WTC11 (cell line): Measurements from ENCODE around the gene NENF. TPM values are rescaled to one million over a fixed set of nuclear protein-coding genes. Genes with fewer than 3 reads are reported as not detected.

Experiments
- ATAC-seq: fragments of 200-7000 bp; cut with Tn5 transposase; 2 replicates; pipeline ENCODE4 v1.10.0; 2021; ENCODE audit warnings: mild to moderate bottlenecking, moderate library complexity
- CTCF ChIA-PET: fragments of 300-600 bp; sonication (Branson Sonifier 250); formaldehyde crosslinking; loops from one replicate; lab custom pipeline; 2021; ENCODE audit warnings: antibody characterized with exemption; lab: Charles Lee
- POLR2A ChIA-PET: fragments of 350-600 bp; sonication (Branson Sonifier 250); formaldehyde crosslinking; loops from one replicate; lab custom pipeline; 2021; ENCODE audit warnings: antibody characterized with exemption; lab: Charles Lee
- DNase-seq: peaks from one replicate; pipeline ENCODE4 v3.0.0; 2021; ENCODE audit warnings: low spot score
- H3K27ac Mint-ChIP-seq: 2 replicates; pipeline ENCODE4 v1.8.0; 2021; ENCODE audit warnings: mixed read lengths
- H3K27me3 Mint-ChIP-seq: 2 replicates; pipeline ENCODE4 v1.8.0; 2021; ENCODE audit warnings: low read depth, mild to moderate bottlenecking, moderate library complexity, mixed read lengths
- H3K36me3 Mint-ChIP-seq: 2 replicates; pipeline ENCODE4 v1.8.0; 2021; ENCODE audit warnings: mixed read lengths
- H3K4me1 Mint-ChIP-seq: 2 replicates; pipeline ENCODE4 v1.8.0; 2022; ENCODE audit warnings: mixed read lengths
- H3K4me3 Mint-ChIP-seq: 2 replicates; pipeline ENCODE4 v1.8.0; 2021; ENCODE audit warnings: mild to moderate bottlenecking, moderate library complexity, mixed read lengths
- H3K9me3 Mint-ChIP-seq: 2 replicates; pipeline ENCODE4 v1.8.0; 2021; ENCODE audit warnings: mixed read lengths
- ETV6 ChIP-seq: sonication (generic); formaldehyde crosslinking; IDR thresholded peaks from 2 replicates; pipeline ENCODE4 v1.8.1; 2022; ENCODE audit warnings: mild to moderate bottlenecking, missing genetic modification reagents
- FOXJ3 ChIP-seq: sonication (generic); formaldehyde crosslinking; IDR thresholded peaks from 2 replicates; pipeline ENCODE4 v1.9.0; 2021; ENCODE audit warnings: missing genetic modification reagents, mild to moderate bottlenecking, borderline replicate concordance
- MYBL2 ChIP-seq: sonication (generic); formaldehyde crosslinking; IDR thresholded peaks from 2 replicates; pipeline ENCODE4 v1.8.1; 2023; ENCODE audit warnings: mild to moderate bottlenecking, moderate library complexity, missing genetic modification reagents
- NFE2L1 ChIP-seq: sonication (generic); formaldehyde crosslinking; IDR thresholded peaks from 2 replicates; pipeline ENCODE4 v1.8.1; 2023; ENCODE audit warnings: missing genetic modification reagents
- NR3C1 ChIP-seq: sonication (generic); formaldehyde crosslinking; conservative IDR thresholded peaks from 2 replicates; pipeline ENCODE4 v1.8.1; 2023; ENCODE audit warnings: low read depth, mild to moderate bottlenecking, missing genetic modification reagents
- PRRX2 ChIP-seq: fragments of 250-450 bp; sonication (Bioruptor Pico); IDR thresholded peaks from 2 replicates; pipeline ENCODE4 v1.8.0; 2021; ENCODE audit warnings: mild to moderate bottlenecking
- RORB ChIP-seq: fragments of 250-450 bp; sonication (Bioruptor Pico); IDR thresholded peaks from 2 replicates; pipeline ENCODE4 v1.9.0; 2021; ENCODE audit warnings: mild to moderate bottlenecking
- TCF7 ChIP-seq: sonication (generic); formaldehyde crosslinking; IDR thresholded peaks from 2 replicates; pipeline ENCODE4 v1.8.0; 2022; ENCODE audit warnings: mild to moderate bottlenecking, low read depth, missing genetic modification reagents, moderate library complexity
- ZNF121 ChIP-seq: sonication (generic); formaldehyde crosslinking; IDR thresholded peaks from 2 replicates; pipeline ENCODE4 v1.8.0; 2023; ENCODE audit warnings: missing genetic modification reagents
- ZNF317 ChIP-seq: sonication (generic); formaldehyde crosslinking; IDR thresholded peaks from 2 replicates; pipeline ENCODE4 v1.8.1; 2023; ENCODE audit warnings: low read depth, mild to moderate bottlenecking, moderate library complexity, missing genetic modification reagents, borderline replicate concordance
- ZNF416 ChIP-seq: fragments of 250-450 bp; sonication (Bioruptor Pico); IDR thresholded peaks from 2 replicates; pipeline ENCODE4 v1.9.0; 2021; ENCODE audit warnings: mild to moderate bottlenecking, inconsistent platforms
- total RNA-seq: library from RNA; stranded (reverse); gene quantifications from 3 replicates; pipeline ENCODE4 v1.2.3, GENCODE V29; 2021
- TF ChIP-seq, protein P1 (sequence below): sonication (generic); formaldehyde crosslinking; IDR thresholded peaks from 2 replicates; pipeline ENCODE4 v1.8.0; 2022; ENCODE audit warnings: mild to moderate bottlenecking, missing genetic modification reagents
- TF ChIP-seq, protein P2 (sequence below): sonication (generic); formaldehyde crosslinking; IDR thresholded peaks from 2 replicates; pipeline ENCODE4 v1.8.0; 2022; ENCODE audit warnings: mild to moderate bottlenecking, missing genetic modification reagents
- TF ChIP-seq, protein P3 (sequence below): sonication (generic); formaldehyde crosslinking; IDR thresholded peaks from 2 replicates; pipeline ENCODE4 v1.8.0; 2022; ENCODE audit warnings: mild to moderate bottlenecking, missing genetic modification reagents
- TF ChIP-seq, protein P4 (sequence below): sonication (generic); formaldehyde crosslinking; conservative IDR thresholded peaks from 2 replicates; pipeline ENCODE4 v1.8.1; 2023; ENCODE audit warnings: mild to moderate bottlenecking, low read depth, missing genetic modification reagents, moderate library complexity
- TF ChIP-seq, protein P5 (sequence below): sonication (generic); formaldehyde crosslinking; IDR thresholded peaks from 2 replicates; pipeline ENCODE4 v1.8.1; 2023; ENCODE audit warnings: mild to moderate bottlenecking, missing genetic modification reagents, moderate library complexity
- TF ChIP-seq, protein P6 (sequence below): sonication (generic); formaldehyde crosslinking; IDR thresholded peaks from 2 replicates; pipeline ENCODE4 v1.8.1; 2022; ENCODE audit warnings: mild to moderate bottlenecking, moderate library complexity, missing genetic modification reagents
- TF ChIP-seq, protein P7 (sequence below): fragments of 250-450 bp; sonication (Bioruptor Pico); conservative IDR thresholded peaks from 2 replicates; pipeline ENCODE4 v1.9.0; 2021; ENCODE audit warnings: mild to moderate bottlenecking
- TF ChIP-seq, protein P8 (sequence below): sonication (generic); formaldehyde crosslinking; IDR thresholded peaks from 2 replicates; pipeline ENCODE4 v1.8.1; 2022; ENCODE audit warnings: low read depth, missing genetic modification reagents, borderline replicate concordance
- TF ChIP-seq, protein P9 (sequence below): fragments of 200-600 bp; IDR thresholded peaks from 2 replicates; pipeline ENCODE4 v1.8.0; 2022; ENCODE audit warnings: antibody characterized with exemption

Gene NENF
- total RNA-seq, 1 experiment from 2014 or later = 27.3 TPM

DNA sequence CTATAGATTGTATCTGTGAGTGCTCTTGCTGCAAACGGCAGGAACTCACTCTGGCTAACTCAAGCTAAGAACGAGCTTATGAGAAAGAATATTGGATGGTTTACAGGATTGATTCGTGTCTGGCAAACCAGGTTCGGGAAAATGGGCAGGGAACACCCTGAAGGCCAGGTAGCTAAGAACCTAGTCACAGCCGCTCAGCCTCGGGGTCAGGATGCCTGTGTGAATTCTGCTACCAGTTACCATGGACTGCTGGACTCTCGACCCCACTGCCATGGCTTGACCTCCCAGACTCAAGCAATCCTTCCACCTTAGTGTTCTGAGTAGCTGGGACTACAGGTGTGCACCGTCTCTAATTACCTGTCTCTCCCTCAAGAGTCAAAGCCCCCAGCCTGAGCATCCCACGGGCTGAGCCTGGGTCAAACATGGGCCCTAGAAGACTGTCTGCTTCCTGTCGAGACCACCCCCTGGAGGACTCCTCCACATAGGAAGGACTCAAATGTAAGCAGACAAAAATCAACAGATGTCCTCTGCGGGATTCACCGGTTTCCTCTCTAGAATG lies 45.8 kb downstream of the NENF start (continued):
- TF ChIP-seq, protein P1, sequence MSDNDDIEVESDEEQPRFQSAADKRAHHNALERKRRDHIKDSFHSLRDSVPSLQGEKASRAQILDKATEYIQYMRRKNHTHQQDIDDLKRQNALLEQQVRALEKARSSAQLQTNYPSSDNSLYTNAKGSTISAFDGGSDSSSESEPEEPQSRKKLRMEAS (CRISPR knock-in tag) = no peak
- TF ChIP-seq, protein P2, sequence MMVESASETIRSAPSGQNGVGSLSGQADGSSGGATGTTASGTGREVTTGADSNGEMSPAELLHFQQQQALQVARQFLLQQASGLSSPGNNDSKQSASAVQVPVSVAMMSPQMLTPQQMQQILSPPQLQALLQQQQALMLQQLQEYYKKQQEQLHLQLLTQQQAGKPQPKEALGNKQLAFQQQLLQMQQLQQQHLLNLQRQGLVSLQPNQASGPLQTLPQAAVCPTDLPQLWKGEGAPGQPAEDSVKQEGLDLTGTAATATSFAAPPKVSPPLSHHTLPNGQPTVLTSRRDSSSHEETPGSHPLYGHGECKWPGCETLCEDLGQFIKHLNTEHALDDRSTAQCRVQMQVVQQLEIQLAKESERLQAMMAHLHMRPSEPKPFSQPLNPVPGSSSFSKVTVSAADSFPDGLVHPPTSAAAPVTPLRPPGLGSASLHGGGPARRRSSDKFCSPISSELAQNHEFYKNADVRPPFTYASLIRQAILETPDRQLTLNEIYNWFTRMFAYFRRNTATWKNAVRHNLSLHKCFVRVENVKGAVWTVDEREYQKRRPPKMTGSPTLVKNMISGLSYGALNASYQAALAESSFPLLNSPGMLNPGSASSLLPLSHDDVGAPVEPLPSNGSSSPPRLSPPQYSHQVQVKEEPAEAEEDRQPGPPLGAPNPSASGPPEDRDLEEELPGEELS (CRISPR knock-in tag) = no peak
- TF ChIP-seq ZNF317 (no peak), TCF7 (CRISPR knock-in tag) (no peak), NFE2L1 (CRISPR knock-in tag) (no peak), ETV6 (CRISPR knock-in tag) (no peak), MYBL2 (CRISPR knock-in tag) (no peak)
- TF ChIP-seq, protein P3, sequence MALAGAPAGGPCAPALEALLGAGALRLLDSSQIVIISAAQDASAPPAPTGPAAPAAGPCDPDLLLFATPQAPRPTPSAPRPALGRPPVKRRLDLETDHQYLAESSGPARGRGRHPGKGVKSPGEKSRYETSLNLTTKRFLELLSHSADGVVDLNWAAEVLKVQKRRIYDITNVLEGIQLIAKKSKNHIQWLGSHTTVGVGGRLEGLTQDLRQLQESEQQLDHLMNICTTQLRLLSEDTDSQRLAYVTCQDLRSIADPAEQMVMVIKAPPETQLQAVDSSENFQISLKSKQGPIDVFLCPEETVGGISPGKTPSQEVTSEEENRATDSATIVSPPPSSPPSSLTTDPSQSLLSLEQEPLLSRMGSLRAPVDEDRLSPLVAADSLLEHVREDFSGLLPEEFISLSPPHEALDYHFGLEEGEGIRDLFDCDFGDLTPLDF (CRISPR knock-in tag) = no peak
- TF ChIP-seq, protein P4, sequence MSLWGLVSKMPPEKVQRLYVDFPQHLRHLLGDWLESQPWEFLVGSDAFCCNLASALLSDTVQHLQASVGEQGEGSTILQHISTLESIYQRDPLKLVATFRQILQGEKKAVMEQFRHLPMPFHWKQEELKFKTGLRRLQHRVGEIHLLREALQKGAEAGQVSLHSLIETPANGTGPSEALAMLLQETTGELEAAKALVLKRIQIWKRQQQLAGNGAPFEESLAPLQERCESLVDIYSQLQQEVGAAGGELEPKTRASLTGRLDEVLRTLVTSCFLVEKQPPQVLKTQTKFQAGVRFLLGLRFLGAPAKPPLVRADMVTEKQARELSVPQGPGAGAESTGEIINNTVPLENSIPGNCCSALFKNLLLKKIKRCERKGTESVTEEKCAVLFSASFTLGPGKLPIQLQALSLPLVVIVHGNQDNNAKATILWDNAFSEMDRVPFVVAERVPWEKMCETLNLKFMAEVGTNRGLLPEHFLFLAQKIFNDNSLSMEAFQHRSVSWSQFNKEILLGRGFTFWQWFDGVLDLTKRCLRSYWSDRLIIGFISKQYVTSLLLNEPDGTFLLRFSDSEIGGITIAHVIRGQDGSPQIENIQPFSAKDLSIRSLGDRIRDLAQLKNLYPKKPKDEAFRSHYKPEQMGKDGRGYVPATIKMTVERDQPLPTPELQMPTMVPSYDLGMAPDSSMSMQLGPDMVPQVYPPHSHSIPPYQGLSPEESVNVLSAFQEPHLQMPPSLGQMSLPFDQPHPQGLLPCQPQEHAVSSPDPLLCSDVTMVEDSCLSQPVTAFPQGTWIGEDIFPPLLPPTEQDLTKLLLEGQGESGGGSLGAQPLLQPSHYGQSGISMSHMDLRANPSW (CRISPR knock-in tag) = no peak
- TF ChIP-seq, protein P5, sequence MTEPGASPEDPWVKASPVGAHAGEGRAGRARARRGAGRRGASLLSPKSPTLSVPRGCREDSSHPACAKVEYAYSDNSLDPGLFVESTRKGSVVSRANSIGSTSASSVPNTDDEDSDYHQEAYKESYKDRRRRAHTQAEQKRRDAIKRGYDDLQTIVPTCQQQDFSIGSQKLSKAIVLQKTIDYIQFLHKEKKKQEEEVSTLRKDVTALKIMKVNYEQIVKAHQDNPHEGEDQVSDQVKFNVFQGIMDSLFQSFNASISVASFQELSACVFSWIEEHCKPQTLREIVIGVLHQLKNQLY (CRISPR knock-in tag) = no peak
- TF ChIP-seq, protein P6, sequence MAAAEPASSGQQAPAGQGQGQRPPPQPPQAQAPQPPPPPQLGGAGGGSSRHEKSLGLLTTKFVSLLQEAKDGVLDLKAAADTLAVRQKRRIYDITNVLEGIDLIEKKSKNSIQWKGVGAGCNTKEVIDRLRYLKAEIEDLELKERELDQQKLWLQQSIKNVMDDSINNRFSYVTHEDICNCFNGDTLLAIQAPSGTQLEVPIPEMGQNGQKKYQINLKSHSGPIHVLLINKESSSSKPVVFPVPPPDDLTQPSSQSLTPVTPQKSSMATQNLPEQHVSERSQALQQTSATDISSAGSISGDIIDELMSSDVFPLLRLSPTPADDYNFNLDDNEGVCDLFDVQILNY (CRISPR knock-in tag) = no peak
- TF ChIP-seq, protein P7, sequence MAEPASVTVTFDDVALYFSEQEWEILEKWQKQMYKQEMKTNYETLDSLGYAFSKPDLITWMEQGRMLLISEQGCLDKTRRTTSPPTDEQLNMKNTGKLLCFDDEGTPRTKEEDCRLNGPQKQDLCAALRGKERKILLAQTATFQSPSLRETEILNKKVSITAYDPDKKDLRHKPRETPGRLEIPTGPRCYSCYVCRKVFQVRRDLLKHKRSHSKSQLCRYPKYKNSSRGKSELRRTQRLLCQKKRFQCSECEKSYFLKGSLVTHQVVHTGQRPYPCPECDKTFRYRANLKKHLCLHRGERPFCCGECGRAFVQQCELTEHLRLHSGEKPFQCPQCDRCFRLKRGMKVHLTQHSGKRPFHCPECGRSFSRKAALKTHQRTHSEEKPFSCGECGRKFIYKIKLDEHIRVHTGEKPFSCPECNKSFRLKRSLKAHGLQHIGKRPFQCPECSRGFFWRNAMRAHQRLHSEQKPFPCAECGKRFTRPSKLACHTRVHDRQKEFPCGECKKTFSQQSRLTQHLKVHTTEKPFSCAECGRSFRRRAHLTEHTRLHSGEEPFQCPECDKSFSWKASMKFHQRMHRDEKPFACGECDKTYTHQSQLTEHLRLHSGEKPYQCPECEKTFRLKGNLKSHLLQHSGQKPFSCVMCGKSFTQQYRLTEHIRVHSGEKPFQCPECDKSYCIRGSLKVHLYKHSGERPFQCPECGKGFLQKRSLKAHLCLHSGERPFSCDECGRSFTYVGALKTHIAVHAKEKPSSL = no peak

DNA sequence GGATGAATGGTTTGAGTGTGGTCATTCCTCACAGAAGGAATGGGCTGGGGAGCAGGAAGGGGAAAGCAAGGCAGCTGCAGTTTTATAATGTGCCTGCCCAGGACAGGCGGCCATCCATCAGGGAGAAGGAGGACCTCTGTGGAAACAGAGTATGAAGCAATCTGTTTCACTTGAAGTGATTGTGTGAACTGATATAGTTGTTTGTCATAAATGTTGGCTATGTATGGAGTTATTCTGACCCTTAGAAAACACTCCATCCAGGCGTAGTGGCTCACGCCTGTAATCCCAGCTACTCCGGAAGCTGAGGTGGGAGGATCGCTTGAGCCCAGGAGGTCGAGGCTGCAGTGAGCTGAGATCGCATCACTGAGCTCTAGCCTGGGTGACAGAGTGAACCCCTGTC lies 46.5 kb downstream of the NENF start:
- ATAC-seq (no peak), DNase-seq (no peak)
- Mint-ChIP-seq H3K27me3 (no peaks in the 10 kb centered on the region), H3K27ac (no peak overlapping the region), H3K36me3 (no peaks in the 10 kb centered on the region), H3K9me3 (no peaks in the 10 kb centered on the region), H3K4me3 (no peak overlapping the region), H3K4me1 (peaks cover 16% of the 10 kb centered on the region)
- POLR2A ChIA-PET = interaction anchor here (0.9 to 1.1 kb wide), 2 partner anchors 66 to 129 kb away, joined by 3 to 4 read pairs; partner anchors contain the start of gene ATF3
- CTCF ChIA-PET = interaction anchor here (0.6 to 5.7 kb wide), 10 partner anchors 11 to 270 kb away, joined by 3 to 47 read pairs (median 4); partner anchors contain the start of gene ATF3
- TF ChIP-seq, protein P7 = no peak
- TF ChIP-seq PRRX2 (CRISPR knock-in tag) (no peak), ZNF121 (no peak), NR3C1 (CRISPR knock-in tag) (no peak), RORB (CRISPR knock-in tag) (no peak), FOXJ3 (no peak), ZNF416 (CRISPR knock-in tag) (no peak)
- TF ChIP-seq, protein P8, sequence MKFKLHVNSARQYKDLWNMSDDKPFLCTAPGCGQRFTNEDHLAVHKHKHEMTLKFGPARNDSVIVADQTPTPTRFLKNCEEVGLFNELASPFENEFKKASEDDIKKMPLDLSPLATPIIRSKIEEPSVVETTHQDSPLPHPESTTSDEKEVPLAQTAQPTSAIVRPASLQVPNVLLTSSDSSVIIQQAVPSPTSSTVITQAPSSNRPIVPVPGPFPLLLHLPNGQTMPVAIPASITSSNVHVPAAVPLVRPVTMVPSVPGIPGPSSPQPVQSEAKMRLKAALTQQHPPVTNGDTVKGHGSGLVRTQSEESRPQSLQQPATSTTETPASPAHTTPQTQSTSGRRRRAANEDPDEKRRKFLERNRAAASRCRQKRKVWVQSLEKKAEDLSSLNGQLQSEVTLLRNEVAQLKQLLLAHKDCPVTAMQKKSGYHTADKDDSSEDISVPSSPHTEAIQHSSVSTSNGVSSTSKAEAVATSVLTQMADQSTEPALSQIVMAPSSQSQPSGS (CRISPR knock-in tag) = no peak
- TF ChIP-seq, protein P9, sequence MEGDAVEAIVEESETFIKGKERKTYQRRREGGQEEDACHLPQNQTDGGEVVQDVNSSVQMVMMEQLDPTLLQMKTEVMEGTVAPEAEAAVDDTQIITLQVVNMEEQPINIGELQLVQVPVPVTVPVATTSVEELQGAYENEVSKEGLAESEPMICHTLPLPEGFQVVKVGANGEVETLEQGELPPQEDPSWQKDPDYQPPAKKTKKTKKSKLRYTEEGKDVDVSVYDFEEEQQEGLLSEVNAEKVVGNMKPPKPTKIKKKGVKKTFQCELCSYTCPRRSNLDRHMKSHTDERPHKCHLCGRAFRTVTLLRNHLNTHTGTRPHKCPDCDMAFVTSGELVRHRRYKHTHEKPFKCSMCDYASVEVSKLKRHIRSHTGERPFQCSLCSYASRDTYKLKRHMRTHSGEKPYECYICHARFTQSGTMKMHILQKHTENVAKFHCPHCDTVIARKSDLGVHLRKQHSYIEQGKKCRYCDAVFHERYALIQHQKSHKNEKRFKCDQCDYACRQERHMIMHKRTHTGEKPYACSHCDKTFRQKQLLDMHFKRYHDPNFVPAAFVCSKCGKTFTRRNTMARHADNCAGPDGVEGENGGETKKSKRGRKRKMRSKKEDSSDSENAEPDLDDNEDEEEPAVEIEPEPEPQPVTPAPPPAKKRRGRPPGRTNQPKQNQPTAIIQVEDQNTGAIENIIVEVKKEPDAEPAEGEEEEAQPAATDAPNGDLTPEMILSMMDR = no peak
